Large intestine (tissue), 3 donors: ENCODE measurements around the gene PRKN. TPM values are rescaled to one million over a fixed set of nuclear protein-coding genes. Genes with fewer than 3 reads are reported as not detected.

Source experiments
- DNase-seq, 2 donors: peaks; one replicate each; pipeline versions ENCODE4 v3.0.0 to v3.0.0-alpha.2; 2013
- H3K27ac ChIP-seq: one replicate; pipeline ENCODE4 v1.5.1; 2013; ENCODE audit warnings: low read length
- H3K27me3 ChIP-seq: 2 replicates; pipeline ENCODE4 v1.6.1; 2013; ENCODE audit warnings: low read length; ENCODE audit not compliant: control insufficient read depth, insufficient read depth
- H3K36me3 ChIP-seq: 2 replicates; pipeline ENCODE4 v1.6.1; 2013; ENCODE audit warnings: low read length; ENCODE audit not compliant: control insufficient read depth, insufficient read depth
- H3K4me1 ChIP-seq: one replicate; pipeline ENCODE4 v1.6.1; 2013; ENCODE audit warnings: low read length; ENCODE audit not compliant: control insufficient read depth, insufficient read depth
- H3K4me3 ChIP-seq: one replicate; pipeline ENCODE4 v1.5.1; 2013; ENCODE audit warnings: low read length
- H3K9me3 ChIP-seq: one replicate; pipeline ENCODE4 v1.6.1; 2013; ENCODE audit warnings: mild to moderate bottlenecking, low read depth, low read length, moderate library complexity; ENCODE audit not compliant: control insufficient read depth
- WGBS: methylation state at CpG from one replicate; pipeline ENCODE4 v1.1.5; 2013; ENCODE audit warnings: low lambda C conversion rate; ENCODE audit not compliant: insufficient coverage; 5-methylcytosine and 5-hydroxymethylcytosine counted together
- polyA plus RNA-seq: library from polyadenylated mRNA; unstranded; fragments of 120-200 nt; gene quantifications from one replicate; pipeline ENCODE4 v1.2.1, GENCODE V29; 2013

PRKN gene
- polyA plus RNA-seq, 1 donor: 2.5 TPM

DNA sequence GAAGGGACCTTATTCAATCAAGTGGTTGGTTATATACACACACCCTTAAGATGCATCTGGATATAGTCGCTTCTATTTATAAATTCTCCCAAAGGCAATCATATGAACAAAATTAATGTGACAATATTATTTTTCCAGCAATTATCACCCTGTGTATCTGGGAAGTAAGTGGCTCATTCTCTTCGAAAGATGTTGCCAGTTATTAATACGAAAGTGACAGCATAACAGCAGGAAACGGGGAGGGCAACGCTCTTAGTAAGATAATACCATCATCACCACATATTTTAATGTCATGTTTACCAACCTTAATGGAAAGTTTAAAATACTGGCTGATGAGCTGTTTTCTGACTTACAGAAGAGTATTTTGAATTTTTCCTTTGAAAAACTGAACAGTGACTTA, 756.5 kb downstream of the PRKN start:
- H3K36me3 ChIP-seq: no peaks in the 10 kb centered on the region
- H3K4me3 ChIP-seq: no peak overlapping the region
- no peaks in the 10 kb centered on the region for H3K27me3 ChIP-seq
- H3K4me1 ChIP-seq: no peaks in the 10 kb centered on the region
- DNase-seq: no peak
- no peak overlapping the region for H3K27ac ChIP-seq
- WGBS: 100% methylated on average over 1 of the region's 5 CpGs
- H3K9me3 ChIP-seq: no peaks in the 10 kb centered on the region

DNA sequence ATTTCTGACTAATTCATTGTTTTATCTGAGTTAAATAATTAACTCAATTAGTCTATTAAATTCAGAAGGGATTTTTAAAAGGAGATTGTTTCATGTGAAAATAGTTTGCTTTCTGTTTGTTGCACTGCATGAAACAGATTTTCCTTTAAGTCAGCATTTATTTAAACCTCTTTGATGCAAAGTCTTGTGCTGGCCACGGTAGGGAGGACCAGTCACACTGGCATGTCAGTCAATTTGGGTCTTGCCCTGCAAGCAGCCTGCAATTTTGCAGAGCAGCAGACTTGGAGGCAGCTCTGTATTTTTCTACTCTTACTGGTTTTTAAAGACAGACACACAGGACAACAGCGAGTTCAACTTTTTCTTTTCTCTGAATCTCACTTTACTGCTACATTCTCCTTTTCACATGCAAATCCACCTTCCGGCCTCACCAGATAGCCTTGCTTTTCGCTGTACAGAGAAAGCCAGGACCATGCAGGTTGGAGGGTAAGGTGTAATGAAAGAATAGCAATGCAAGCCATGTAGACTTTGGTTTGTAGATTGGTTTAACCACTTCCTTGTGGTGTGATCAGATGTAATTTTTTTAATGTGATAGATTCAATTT, 763.8 kb downstream of the PRKN start:
- WGBS: 83% methylated on average over 1 of the region's 4 CpGs
- no peaks in the 10 kb centered on the region for H3K27me3 ChIP-seq
- H3K36me3 ChIP-seq: no peaks in the 10 kb centered on the region
- H3K4me3 ChIP-seq: no peak overlapping the region
- no peak overlapping the region for H3K27ac ChIP-seq
- no peaks in the 10 kb centered on the region for H3K9me3 ChIP-seq
- H3K4me1 ChIP-seq: no peaks in the 10 kb centered on the region
- DNase-seq: no peak

DNA sequence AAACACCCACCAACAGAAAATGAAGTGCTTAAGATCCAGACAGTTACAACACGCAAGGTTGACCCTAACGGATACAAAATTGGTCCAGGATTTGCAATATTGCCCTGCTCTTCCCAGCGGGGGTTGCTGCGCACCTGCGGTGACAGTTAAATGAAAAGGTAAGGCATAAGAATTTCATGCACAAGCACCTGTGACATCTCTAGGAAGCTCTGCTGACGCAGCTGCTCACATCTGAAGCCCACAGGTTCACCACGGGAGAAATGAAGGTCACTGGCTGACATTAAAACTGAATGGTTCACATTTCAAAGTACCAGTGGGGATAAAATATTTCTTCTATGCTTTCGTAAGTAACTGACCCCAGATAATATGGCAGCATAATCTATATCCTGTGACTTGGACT, 764.4 kb downstream of the PRKN start:
- Histone ChIP-seq H3K27me3 (no peaks in the 10 kb centered on the region), H3K9me3 (no peaks in the 10 kb centered on the region), H3K4me1 (no peaks in the 10 kb centered on the region), H3K36me3 (no peaks in the 10 kb centered on the region), H3K27ac (no peak overlapping the region), H3K4me3 (no peak overlapping the region)
- DNase-seq: no peak
- WGBS: no CpG with 5 or more reads among the region's 8 CpGs

DNA sequence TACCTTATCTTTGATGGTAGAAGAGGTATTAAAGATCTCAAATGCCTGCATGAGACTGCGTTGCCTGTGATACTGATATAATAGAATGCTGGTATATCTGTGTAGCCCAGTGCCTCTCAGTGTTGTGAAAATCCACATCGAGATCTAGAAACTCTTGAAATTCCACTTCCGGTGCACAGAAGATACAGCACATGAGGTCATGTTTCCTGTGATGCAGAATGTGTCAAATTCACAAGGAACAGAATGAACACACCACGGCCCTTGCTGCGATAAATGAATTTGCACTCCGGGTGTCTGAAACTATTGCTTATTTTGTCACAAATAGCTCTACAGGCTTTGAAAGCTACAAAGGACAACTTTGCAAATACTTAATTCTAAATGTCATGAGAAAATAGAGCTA, 765.8 kb downstream of the PRKN start:
- DNase-seq: no peak

DNA sequence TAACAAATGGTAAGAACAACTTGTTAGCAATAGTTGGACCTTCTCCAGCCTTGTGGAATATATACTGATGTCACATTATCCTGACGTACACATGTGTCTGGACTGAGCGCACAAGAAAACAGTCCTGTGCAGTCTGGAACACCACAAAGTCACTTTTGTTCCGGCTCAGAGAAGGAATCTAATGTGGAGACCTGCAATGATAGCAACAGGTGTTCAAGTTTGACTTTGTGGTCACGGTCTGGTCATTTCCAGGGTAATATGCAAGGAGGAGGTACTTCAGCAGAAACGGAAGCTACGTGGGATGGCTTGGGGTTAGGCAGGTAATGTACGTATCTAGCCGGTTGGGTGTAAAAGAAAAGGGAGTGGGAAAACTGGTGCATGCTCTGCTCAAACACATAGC, 766.5 kb downstream of the PRKN start:
- H3K4me1 ChIP-seq: no peaks in the 10 kb centered on the region
- 100% methylated on average over 1 of the region's 8 CpGs for WGBS

More for the DNA sequence above, 765.8 kb downstream of the PRKN start:
- no peak overlapping the region for H3K4me3 ChIP-seq
- H3K9me3 ChIP-seq: no peaks in the 10 kb centered on the region
- H3K4me1 ChIP-seq: no peaks in the 10 kb centered on the region
- H3K27me3 ChIP-seq: no peaks in the 10 kb centered on the region
- no peak overlapping the region for H3K27ac ChIP-seq
- H3K36me3 ChIP-seq: no peaks in the 10 kb centered on the region
- 76% methylated on average over 5 of the region's 6 CpGs for WGBS

DNA sequence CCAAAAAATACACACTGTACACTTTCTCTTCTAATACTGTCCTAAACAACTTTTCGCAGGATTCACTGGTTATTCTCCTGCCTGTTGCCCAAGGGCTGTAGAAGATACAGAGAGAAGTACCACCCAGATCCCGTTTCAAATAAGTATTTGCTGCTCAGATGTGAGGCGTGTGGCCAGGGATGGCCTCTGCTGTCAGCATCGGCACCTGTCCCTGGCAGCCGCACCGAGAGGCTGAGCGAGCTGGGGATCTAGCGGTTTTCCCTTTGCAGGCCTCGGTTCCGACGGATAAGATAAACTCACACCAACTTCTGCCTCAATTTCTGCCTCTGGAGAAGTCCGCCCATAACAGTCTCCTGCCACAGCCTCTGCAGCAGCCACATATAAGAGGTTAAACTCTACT, 768.5 kb downstream of the PRKN start:
- H3K27ac ChIP-seq: no peak overlapping the region
- no peak for DNase-seq
- no peaks in the 10 kb centered on the region for H3K9me3 ChIP-seq
- no CpG with 5 or more reads among the region's 12 CpGs for WGBS
- H3K27me3 ChIP-seq: no peaks in the 10 kb centered on the region
- no peak overlapping the region for H3K4me3 ChIP-seq
- no peaks in the 10 kb centered on the region for H3K36me3 ChIP-seq
- no peaks in the 10 kb centered on the region for H3K4me1 ChIP-seq

More for the DNA sequence above, 766.5 kb downstream of the PRKN start:
- Histone ChIP-seq H3K27ac (no peak overlapping the region), H3K4me3 (no peak overlapping the region), H3K9me3 (no peaks in the 10 kb centered on the region), H3K36me3 (no peaks in the 10 kb centered on the region), H3K27me3 (no peaks in the 10 kb centered on the region)
- no peak for DNase-seq

DNA sequence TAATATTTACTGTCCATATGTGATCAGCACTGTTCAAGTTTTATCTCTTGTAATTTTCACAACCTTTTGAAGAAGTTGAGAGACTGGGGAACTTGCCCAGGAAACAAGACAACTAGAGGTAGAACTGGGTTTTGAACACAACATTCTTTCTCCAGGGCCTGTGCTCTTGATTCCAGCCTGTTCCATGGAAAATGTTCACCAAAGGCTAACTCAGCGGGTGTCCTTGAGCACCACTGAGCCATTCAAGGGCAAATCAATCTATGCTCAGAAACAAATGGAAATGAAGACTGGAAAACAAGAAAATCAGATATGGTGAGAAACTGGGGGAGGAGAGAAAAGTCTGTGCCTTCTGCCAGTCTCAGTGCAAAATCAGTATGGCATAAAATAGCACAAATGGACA, 771.5 kb downstream of the PRKN start:
- Histone ChIP-seq H3K27ac (no peak overlapping the region), H3K27me3 (no peaks in the 10 kb centered on the region), H3K9me3 (no peaks in the 10 kb centered on the region), H3K36me3 (no peaks in the 10 kb centered on the region), H3K4me1 (no peaks in the 10 kb centered on the region), H3K4me3 (no peak overlapping the region)
- no CpG with 5 or more reads among the region's 1 CpG for WGBS
- no peak for DNase-seq

DNA sequence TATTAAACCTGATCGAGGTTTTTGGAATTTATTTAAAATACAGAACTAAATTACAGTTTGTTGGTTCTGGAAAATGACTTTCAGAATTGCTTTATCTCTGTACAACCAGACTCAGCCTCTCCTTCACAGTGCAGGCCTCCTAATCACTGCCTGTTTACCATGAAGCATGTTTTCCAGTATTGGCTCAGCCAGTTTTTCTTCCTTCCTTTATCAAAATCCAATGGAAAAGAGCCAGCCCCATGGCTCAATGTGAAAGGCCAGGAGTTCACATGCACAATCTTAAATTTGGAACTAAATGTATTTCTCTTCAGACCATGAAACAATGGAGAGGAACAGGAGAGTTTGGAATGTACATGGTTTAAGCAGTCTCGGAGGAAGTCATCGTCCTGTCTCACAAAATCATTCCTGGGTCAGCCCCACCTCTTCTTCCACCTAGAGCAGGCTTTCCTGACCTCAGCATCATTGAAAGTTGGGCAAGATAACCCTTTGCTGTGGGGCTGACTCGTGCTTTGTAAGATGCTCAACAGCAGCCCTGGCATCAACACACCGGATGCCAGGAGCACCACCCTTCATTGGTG, 772.8 kb downstream of the PRKN start:
- H3K9me3 ChIP-seq: no peaks in the 10 kb centered on the region
- H3K4me1 ChIP-seq: no peaks in the 10 kb centered on the region
- no peaks in the 10 kb centered on the region for H3K27me3 ChIP-seq
- no peak overlapping the region for H3K27ac ChIP-seq
- no peaks in the 10 kb centered on the region for H3K36me3 ChIP-seq
- no peak for DNase-seq
- WGBS: no CpG with 5 or more reads among the region's 5 CpGs
- no peak overlapping the region for H3K4me3 ChIP-seq

DNA sequence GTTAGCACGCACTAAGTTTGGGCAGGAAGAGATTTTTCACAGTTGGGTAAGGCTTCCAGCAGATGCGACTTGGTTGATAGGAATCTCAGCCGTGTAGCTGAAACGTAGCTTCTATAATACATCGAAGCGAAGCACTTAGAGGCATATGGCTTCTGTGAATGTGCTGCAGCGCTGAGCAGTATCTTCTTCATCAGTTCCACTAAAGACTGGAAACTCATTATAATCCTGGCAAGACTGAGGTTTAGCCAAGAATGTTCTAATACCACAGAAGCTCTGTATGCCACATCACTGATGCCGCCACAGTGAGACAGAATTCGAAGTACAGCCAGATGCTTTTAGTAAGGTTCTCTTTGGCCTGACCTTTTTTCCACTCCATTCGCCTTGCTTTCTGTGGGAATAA, 773.5 kb downstream of the PRKN start:
- H3K9me3 ChIP-seq: no peaks in the 10 kb centered on the region
- no peak overlapping the region for H3K27ac ChIP-seq
- H3K27me3 ChIP-seq: no peaks in the 10 kb centered on the region
- no peak for DNase-seq
- WGBS: 100% methylated on average over 2 of the region's 10 CpGs
- H3K4me1 ChIP-seq: no peaks in the 10 kb centered on the region
- H3K36me3 ChIP-seq: no peaks in the 10 kb centered on the region
- no peak overlapping the region for H3K4me3 ChIP-seq

DNA sequence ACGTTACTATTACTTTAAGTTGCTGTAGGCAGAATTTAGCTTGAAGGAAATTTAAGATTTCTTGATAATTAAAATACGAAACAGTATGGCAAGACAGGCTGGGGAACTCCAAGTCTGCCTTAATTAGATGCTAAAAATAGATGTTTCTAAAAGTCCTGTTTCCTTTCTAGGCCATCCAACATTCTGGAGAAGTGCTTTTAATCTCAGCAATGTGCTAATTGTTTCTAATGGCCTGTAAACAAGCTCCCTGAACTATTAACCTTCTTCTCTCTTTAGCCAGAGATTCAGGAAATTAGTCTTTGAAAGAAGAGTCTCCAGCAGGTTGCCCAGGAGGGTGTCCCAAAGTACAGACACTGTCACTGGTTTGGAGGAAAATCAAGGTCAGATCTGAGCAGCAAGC, 776.4 kb downstream of the PRKN start:
- no peak for DNase-seq
- 100% methylated on average over 1 of the region's 2 CpGs for WGBS
- no peaks in the 10 kb centered on the region for H3K4me1 ChIP-seq
- H3K9me3 ChIP-seq: no peaks in the 10 kb centered on the region
- H3K27me3 ChIP-seq: no peaks in the 10 kb centered on the region
- H3K27ac ChIP-seq: no peak overlapping the region
- H3K36me3 ChIP-seq: no peaks in the 10 kb centered on the region
- H3K4me3 ChIP-seq: no peak overlapping the region

DNA sequence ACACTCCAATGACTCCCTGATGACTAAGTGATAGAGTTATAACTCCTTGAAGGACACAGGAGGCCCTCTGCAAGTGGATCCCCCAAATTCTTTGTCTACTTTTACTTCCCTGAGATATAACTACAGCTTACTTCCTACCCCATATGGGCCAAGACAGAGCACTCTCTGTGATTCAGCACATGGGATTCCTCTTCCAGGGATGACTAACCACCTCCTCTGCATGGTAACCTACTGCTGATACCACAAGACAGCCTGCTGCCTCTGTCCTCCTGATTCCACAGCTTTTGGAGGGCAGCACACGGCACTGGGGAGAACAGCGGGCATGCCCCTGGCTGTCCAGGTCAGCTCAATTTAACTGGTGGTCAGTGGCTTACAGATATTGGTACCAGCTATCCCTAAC, 778.0 kb downstream of the PRKN start:
- Histone ChIP-seq H3K36me3 (no peaks in the 10 kb centered on the region), H3K4me3 (no peak overlapping the region), H3K9me3 (no peaks in the 10 kb centered on the region), H3K27me3 (no peaks in the 10 kb centered on the region), H3K4me1 (no peaks in the 10 kb centered on the region), H3K27ac (no peak overlapping the region)
- WGBS: no CpG with 5 or more reads among the region's 2 CpGs
- no peak for DNase-seq
